ENCODE measurements around the gene OR51G1. TPM values are rescaled to one million over a fixed set of nuclear protein-coding genes. Genes with fewer than 3 reads are reported as not detected.

OR51G1 gene
- total RNA-seq, 1 donor from 2014 or later = not detected

Other genes starting within 250 kb of the OR51G1 start
- not detected in 2 replicates for gene OR51E2, start 226.5 kb downstream of the OR51G1 start, total RNA-seq
- gene MMP26, start 219.6 kb downstream of the OR51G1 start, total RNA-seq = not detected in 2 replicates
- not detected in 2 replicates for gene OR51F1, start 154.4 kb downstream of the OR51G1 start, total RNA-seq
- not detected in 2 replicates for gene OR52R1, start 120.0 kb downstream of the OR51G1 start, total RNA-seq
- gene OR51F2, start 103.0 kb downstream of the OR51G1 start, total RNA-seq = not detected in 2 replicates
- not detected in 2 replicates for gene OR51S1, start 75.1 kb downstream of the OR51G1 start, total RNA-seq
- gene OR51T1, start 42.4 kb downstream of the OR51G1 start, total RNA-seq = not detected in 2 replicates
- gene OR51A7, start 20.6 kb downstream of the OR51G1 start, total RNA-seq = not detected in 2 replicates
- gene OR51G2, start 5.0 kb downstream of the OR51G1 start, total RNA-seq = not detected in 2 replicates
- gene OR51A4, start 23.3 kb upstream of the OR51G1 start, total RNA-seq = not detected in 2 replicates
- gene OR51A2, start 31.4 kb upstream of the OR51G1 start, total RNA-seq = not detected in 2 replicates
- not detected in 2 replicates for gene OR51L1, start 70.5 kb upstream of the OR51G1 start, total RNA-seq
- gene OR52J3, start 122.2 kb upstream of the OR51G1 start, total RNA-seq = not detected in 2 replicates
- not detected in 2 replicates for gene OR52E2, start 135.3 kb upstream of the OR51G1 start, total RNA-seq
- gene OR52E1, start 145.2 kb upstream of the OR51G1 start, total RNA-seq = not detected in 2 replicates
- gene OR52A5, start 214.0 kb upstream of the OR51G1 start, total RNA-seq = not detected in 2 replicates
- not detected in 2 replicates for gene OR52A1, start 230.4 kb upstream of the OR51G1 start, total RNA-seq